ENCODE measurements around the gene RDM1. TPM values are rescaled to one million over a fixed set of nuclear protein-coding genes. Genes with fewer than 3 reads are reported as not detected.

The RDM1 gene
- not detected for total RNA-seq

- Histone ChIP-seq H3K4me1 (ENCODE audit: control insufficient read depth in 1 of 2, low read depth in 2 of 2) (peaks cover 0 to 27% of the 10 kb centered on the region in 2 donors), H3K27ac (no peak within 1 kb of the TSS), H3K27me3 (replicated peaks; ENCODE audit: insufficient read depth) (no peaks in the 10 kb centered on the region), H3K36me3 (no peaks in the 10 kb centered on the region), H3K9me3 (no peaks in the 10 kb centered on the region), H3K4me3 (peak within 1 kb of the TSS; percentile 67)
- DNase-seq (ENCODE audit: low spot score), result no peak
- no peak for TF ChIP-seq CTCF (IDR thresholded peaks at IDR 0.05)
- ATAC-seq (ENCODE audit: insufficient number of reproducible peaks, low FRiP score, low read depth), result no peak
Measured at GRCh38 chr17:35930211-35931065, at the start of gene RDM1. Gene RDM1, minus strand, starts transcription at chr17:35930773. Its CDS starts 46 bp downstream, at chr17:35930727.

- DNase-seq (ENCODE audit: low spot score) (no peak), ATAC-seq (ENCODE audit: insufficient number of reproducible peaks, low FRiP score, low read depth) (no peak)
- no peak for TF ChIP-seq CTCF (IDR thresholded peaks at IDR 0.05)
- Histone ChIP-seq H3K27me3 (replicated peaks; ENCODE audit: insufficient read depth) (no peaks in the 10 kb centered on the region), H3K27ac (no peak overlapping the region), H3K36me3 (no peaks in the 10 kb centered on the region), H3K9me3 (no peaks in the 10 kb centered on the region), H3K4me1 (ENCODE audit: control insufficient read depth in 1 of 2, low read depth in 2 of 2) (no peaks in the 10 kb centered on the region), H3K4me3 (no peak overlapping the region)
Measured at GRCh38 chr17:35978346-35978745, 47.8 kb upstream of the RDM1 start.

- ATAC-seq (ENCODE audit: insufficient number of reproducible peaks, low FRiP score, low read depth), result no peak
- no peak overlapping the region for H3K27ac ChIP-seq
Measured at GRCh38 chr17:35977509-35977908, 46.9 kb upstream of the RDM1 start.

GRCh38 chr17:35973333-35974260, 43.0 kb upstream of the RDM1 start:
- DNase-seq (ENCODE audit: low spot score), result no peak
- Histone ChIP-seq H3K9me3 (no peaks in the 10 kb centered on the region), H3K36me3 (no peaks in the 10 kb centered on the region), H3K4me1 (ENCODE audit: control insufficient read depth in 1 of 2, low read depth in 2 of 2) (no peaks in the 10 kb centered on the region), H3K27ac (no peak overlapping the region), H3K27me3 (replicated peaks; ENCODE audit: insufficient read depth) (no peaks in the 10 kb centered on the region), H3K4me3 (no peak overlapping the region)
- no peak for TF ChIP-seq CTCF (IDR thresholded peaks at IDR 0.05)
- no peak for ATAC-seq (ENCODE audit: insufficient number of reproducible peaks, low FRiP score, low read depth)

More at GRCh38 chr17:35977509-35977908, 46.9 kb upstream of the RDM1 start:
- no peaks in the 10 kb centered on the region for H3K36me3 ChIP-seq
- no peak overlapping the region for H3K4me3 ChIP-seq
- no peaks in the 10 kb centered on the region for H3K4me1 ChIP-seq (ENCODE audit: control insufficient read depth in 1 of 2, low read depth in 2 of 2)
- no peaks in the 10 kb centered on the region for H3K27me3 ChIP-seq (replicated peaks; ENCODE audit: insufficient read depth)
- no peak for DNase-seq (ENCODE audit: low spot score)
- TF ChIP-seq CTCF (IDR thresholded peaks at IDR 0.05), result no peak
- H3K9me3 ChIP-seq, result no peaks in the 10 kb centered on the region

GRCh38 chr17:35972945-35973332, 42.4 kb upstream of the RDM1 start:
- H3K9me3 ChIP-seq, result no peaks in the 10 kb centered on the region
- H3K27me3 ChIP-seq (replicated peaks; ENCODE audit: insufficient read depth), result no peaks in the 10 kb centered on the region
- no peaks in the 10 kb centered on the region for H3K4me1 ChIP-seq (ENCODE audit: control insufficient read depth in 1 of 2, low read depth in 2 of 2)
- H3K36me3 ChIP-seq, result no peaks in the 10 kb centered on the region
- no peak overlapping the region for H3K4me3 ChIP-seq
- no peak for DNase-seq (ENCODE audit: low spot score)
- ATAC-seq (ENCODE audit: insufficient number of reproducible peaks, low FRiP score, low read depth), result no peak
- TF ChIP-seq CTCF (IDR thresholded peaks at IDR 0.05), result no peak
- no peak overlapping the region for H3K27ac ChIP-seq
